IPS DF 19.7 (cell line): ENCODE results near the gene NEIL1.

Experiments used
- DNase-seq: peaks from one replicate; pipeline ENCODE4 v3.0.0-alpha.2; 2013; ENCODE audit warnings: low read depth, low spot score

NEIL1 gene

DNA sequence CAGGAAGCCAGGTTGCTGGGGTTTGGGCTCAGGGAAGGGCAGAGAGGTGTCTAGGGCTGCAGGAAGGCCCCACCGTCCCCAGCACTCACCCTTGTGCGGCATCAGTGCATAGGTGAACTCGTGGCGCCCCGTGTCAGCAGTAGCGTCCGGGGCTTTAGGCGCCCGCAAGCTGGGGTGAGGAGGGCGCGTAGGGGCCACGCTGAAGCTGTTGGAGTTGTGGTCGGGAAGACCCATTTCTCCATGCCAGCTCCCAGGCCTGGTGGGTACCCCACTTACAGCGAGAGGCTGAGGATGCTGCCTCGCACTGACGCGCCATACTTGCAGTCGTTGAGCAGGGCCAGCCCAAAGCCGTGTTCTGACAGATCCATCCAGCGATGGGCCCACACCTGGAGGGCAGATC lies 9.7 kb downstream of the NEIL1 start:
- no peak for DNase-seq

DNA sequence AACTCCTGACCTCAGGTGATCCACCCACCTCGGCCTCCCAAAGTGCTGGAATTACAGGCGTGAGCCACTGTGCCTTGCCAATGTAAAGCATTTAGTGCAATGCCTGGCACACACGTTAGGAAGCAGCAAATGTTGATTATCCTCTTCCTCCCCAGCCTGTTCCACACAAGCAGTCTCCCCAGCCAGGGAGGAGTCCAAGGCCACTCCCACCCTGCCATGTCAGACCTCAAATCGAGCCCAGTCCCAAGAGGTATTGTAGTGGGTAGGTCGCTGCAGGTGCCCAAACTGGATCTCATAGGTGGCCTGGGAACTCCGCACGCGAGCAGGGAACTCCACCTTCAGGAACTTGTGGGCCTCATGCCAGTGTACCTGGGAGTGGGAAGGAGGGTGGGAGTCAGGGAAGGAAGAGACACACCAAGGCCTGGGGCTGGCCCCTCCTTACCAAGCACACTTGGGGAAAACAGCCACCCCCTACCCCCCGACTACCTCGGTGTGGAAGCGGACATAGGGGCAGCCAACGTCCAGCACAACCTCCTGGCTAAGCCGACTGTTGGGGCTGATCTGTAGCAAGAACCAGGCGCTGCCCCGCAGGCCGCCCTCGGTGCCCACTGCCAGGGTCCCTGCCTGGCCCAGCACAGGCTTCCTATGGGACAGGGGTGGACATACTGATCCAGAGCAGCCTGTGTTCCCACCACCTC lies 11.3 kb downstream of the NEIL1 start:
- no peak for DNase-seq

DNA sequence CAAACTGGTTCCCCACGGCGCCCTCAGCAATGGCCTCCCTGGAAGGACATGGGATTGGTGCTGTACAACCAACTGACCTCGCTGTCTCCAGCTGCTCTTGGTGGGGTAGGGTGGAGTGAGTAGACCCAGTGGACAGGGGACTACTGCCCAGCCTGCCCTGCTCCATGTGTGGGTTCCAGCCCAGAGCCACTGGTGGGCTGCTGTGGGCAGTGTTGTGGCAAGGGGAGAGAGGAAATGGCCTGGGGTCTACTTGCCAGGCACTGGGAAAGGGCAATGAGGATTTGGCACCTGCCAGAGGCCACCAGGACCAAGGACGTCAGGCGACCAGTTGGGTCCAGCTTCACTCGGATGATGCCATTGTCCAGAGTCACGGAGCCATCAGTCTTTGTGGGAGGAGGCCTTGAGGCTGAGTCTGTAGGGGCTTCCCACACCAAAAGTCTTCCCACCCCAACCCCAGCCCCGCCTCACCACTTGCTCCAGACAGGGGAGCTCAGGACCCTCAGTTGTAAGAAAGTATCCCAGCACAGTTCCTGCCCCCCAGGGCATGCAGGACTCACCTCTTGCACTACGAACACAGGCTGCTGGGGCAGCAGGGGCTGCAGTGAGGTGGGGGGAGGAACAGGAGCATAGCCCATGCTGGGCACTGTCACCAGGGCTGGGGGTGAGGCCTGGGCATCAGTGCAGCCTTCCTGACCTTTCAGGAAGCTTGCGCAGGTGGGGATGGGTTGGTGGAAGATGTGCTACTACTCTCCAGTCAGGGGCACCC lies 12.1 kb downstream of the NEIL1 start:
- DNase-seq = no peak

DNA sequence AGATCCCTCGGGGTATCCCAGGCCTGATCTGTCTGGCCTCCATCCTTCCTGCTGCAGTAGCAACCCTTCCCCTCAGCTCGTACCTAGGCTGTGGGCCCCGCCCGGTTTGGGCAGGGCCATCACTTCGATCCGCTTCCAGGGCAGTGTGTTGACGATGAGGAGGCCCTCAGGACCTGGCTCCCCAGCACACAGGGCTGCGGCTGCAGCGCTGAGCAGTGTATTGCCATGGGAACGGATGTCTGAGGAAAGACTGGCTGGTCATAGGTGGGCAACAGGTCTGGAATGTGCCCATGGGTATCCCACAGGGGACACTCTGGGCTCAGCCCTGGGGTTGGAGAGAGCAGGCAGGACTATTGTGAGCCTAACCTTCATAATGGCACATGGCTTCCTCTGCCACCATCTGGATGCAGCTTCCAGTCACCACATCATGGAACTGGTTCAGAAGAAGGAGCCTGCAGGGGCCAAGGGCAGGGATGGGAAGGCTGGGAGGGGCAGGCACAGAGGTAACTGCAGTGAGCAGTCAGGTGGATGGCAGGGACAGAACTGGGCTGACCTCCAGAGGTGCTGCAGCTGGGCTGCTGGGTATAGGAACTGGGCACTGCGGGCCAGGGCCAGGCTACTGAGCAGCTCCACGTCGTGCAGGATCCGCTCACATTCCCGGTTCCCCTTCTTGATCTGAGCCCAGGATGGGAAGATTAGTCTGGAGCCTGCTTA lies 12.9 kb downstream of the NEIL1 start:
- no peak for DNase-seq

DNA sequence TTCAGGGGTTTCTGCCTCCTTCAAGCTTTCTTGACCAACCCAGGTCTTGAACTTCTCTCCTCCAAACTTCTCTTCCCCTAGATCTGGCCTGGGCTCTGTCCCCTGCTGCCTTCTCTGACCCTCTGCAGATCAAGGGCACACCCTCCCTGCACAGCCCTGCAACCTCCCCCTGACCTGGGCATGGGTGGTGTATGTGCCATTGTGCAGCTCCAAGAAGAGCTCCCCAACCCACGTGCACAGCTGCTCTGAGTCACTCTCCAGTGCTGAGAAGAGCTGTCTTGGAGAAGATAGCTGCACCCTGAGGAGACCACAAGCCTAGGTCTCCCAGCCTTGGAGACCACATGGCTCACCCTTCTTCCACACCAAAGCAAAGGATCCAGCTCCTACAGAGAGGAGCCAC lies 13.6 kb downstream of the NEIL1 start:
- DNase-seq = no peak

DNA sequence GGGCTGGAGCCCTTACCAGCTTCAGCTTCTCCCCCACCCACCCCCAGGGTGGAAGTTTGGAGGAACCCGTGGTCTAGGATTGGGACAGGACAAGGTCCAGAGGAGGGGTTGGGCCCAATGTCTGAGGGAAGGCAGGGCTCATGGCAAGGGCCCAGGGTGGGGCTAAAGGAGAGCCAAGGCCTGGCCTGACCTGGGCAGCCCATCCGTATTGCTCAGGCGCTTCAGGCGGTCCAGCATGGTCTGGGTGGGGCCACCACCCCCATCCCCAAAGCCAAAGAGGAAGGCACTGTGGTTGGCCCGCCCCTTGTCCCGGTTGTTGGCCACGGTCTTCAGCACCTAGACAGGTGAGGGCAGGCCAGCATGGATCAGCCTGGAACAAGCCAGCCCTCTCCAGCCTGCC lies 14.0 kb downstream of the NEIL1 start:
- no peak for DNase-seq

DNA sequence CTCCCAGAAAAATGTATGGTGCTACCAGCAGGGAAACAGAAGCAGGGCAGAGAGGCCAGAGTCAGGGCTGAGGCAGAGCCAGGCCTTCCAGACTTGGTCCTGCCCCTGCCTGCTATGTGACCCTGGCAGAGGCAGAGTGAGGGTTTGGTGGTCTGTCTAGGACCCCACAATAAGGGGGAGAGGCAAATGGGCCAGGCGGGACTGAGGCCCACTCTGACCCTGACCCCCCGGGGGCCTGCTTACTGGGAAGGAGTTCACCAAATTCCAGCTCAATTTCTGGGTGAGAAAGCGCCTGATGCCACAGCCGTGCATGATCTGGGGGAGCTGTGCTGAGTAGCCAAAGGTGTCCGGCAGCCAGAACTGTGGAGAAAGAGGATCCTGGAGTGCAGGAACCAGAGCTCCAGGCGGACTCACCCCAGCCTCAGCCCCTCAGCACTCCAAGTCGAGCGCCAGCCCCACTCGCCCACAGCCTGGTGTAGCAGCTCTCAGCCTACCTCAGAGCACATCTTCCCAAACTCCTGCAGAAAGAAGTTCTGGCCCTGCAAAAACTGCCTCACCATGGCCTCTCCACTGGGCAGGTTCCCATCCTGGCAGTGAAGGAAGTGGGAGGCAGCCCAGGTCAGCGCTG lies 14.6 kb downstream of the NEIL1 start:
- no peak for DNase-seq

DNA sequence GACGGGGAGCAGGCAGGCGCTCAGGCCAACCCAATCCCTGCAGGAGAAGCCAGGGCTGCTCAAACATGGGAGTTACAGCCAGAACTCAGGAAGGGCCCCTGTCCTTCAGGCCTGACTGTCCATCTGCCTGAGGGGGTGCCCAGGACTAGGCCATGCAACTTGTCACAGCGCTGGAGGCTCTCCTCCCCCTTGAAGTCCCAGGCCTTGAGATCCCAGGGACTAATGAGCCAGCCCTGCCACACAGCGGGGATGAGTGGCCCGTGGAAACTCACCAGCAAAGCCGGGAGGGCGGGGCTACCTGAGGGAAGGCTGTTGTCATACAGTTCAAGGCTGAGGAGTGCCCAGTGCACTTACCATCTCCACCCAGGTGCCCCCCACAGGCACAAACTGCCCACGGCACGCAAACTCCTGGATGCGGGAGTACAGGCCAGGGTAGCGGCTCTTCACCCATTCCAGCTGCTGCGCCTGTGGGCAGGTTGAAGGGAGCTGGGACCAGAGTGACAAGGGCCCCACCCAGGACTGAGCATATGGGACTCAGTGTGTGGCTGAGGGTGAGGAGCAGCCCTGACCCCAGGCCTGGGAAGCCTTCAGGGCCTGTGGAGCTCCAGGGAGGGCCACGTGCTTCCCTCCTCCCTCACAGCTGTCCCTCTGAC lies 15.3 kb downstream of the NEIL1 start:
- DNase-seq = no peak

DNA sequence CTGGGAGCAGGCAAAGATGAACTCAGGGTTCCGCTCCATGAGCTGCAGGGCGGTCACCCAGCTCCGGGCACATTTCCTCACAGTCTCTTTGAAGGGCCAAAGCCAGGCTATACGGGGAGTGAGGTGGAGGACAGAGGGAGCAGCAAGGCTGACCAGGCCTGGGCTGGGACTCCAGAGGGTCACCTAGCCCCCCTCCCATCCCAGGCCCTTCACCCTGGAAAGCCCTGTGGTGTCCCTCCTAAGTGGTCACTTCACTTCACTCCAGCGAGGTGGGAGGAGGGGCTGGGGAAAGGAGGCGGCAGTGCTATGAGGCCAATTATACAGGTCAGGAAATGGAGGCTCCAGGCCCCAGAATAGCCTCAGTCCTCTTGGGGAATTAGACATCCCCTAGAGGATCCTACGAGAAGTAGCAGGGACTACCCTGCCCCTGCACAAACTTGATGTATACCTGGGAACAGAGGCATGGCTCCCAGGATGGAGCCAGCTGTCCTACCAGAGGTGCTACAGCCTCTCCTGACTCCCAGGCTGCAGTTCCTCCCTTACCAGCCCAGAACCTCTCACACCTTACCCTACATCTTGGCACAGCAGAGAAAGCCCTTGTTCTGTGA lies 15.9 kb downstream of the NEIL1 start:
- DNase-seq = no peak

DNA sequence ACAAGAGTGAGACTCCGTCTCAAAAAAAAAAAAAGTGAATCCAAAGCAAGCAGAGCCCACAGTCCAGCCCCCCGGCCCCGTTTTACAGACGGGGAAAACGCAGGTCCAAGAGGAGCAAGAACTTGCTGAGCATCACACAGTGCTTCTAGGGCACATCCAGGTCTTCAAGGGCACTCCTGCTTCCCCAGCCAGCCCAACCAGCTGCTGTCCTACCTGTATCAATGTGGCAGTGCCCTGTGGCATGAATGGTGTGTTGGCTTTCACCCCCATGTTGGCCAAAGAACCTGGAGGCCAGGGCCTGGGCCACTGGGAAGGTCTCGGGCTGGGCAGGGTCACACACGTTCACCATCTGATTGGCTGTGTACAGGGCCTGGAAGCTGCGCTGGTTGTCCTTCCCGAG lies 16.9 kb downstream of the NEIL1 start:
- DNase-seq = no peak

DNA sequence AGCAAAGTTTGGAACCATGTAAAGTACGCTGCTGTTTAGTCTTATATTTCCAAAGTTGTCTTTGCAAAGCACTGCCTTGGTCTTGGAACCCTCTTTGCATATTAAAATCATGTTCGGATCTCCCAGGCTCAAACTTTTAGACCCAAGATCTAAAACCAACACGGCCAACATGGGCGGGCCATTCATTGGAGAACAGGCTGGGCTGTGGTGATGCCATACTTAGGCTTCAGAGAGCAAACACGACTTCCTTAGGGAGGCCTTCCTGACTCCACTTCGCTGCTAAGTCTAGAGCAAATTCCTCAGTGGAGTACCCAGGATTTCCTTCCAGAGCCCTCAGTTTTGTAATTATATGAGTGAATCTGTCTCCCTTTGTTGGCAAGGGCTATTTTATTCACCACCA lies 18.0 kb downstream of the NEIL1 start:
- no peak for DNase-seq

DNA sequence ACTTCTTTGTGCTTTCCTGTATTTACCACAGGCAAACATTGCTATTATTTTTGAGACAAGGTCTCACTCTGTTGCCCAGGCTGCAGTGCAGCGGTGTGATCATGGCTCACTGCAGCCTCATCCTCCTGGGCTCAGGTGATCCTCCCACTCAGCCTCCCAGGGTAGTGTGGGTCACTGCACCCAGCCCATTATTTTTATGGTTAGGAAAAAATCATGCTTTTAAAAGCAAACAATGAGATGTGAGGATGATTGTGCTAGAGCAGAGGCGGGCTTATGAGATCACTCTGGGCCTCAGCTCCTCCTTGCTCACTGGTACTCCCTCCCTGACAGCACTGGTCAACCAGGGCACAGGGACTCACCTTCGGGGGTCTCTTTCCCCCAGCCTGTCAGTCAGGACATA lies 19.3 kb downstream of the NEIL1 start:
- DNase-seq = no peak

DNA sequence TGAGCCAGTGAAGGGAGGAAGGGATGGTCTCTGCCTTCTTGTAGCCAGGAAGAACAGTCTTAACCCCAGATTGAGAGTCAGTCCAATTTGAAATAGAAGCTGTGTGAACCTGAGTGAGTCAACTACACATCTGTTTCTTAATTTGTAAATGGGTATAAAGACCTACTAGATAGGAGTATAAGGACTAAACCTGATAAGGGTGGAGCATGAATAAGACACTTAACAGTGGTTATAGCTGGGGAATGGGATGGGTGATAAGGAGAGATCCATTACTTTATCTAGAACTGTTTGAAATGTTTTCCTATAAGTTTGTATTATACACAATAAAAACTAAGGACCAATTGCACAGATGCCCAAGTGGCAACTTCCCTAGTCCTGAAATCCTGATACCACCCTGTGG lies 20.2 kb downstream of the NEIL1 start:
- DNase-seq = no peak

DNA sequence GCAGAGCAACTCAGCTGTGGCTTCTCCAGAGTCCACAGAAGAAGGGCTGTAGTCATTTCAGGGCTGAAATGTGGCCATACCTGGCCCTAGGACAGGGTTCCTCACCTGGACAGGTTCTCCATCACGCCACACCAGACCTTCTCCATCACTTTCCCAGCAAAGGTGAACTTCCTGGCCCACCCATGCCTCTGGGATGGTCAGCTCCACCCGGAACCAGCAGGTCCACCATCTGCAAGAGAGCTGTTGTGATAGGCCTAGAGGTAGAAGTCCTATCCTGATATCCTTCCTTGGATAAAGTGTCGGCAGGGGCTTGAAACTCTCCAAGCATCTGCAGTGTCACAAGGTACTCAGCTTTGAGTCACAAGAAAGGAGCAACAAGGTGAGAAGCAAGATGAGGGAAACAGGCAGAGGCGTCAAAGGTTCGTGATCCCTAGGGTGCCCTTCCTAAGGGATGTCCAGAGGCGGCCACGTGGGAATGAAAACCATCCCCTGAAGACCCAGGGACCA lies 20.6 kb downstream of the NEIL1 start:
- no peak for DNase-seq

DNA sequence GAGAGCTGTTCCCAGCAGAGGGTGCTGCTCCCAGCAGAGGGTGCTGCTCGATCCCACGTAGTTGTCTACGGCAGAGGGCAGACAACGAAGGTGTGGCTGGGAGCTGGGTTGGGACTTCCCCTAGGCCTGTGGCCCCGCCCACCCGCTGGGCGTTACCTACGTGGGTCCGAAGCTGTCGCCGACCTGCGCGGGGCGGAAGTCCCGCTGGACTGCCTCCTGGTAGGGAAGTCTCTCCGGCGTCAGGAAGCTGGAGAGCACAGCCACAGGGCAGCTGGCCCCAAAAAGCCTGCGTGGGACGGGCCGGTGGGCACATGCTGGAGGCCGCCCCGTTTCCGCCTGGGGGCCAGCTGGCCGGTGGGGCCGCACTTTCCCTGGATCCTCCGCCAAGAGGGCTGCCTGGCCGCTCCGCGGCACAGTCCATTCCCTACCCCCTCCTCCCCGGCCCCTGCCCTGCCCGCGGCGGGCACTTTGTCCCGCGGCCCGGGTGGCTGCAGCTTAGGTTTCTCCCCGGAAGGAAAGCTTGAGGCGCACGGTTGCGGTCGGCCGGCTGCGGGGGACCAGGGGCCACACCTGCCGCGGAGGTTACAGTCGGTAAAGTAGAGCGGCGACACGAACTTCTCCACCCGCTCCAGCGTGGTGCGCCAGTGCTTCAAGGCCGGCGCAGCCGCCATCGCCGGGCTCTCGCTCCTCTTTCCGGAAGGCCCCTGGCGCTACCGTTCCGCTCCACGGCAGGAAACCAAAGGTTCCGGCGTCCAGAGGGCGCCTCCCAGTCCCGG lies 21.3 kb downstream of the NEIL1 start, which contains the start of gene MAN2C1:
MAN2C1 (minus strand) TSS at position 695 of the 776 bp plus-strand sequence; CDS start at position 671, 24 bp downstream.
- peak; percentile 92 for DNase-seq

DNA sequence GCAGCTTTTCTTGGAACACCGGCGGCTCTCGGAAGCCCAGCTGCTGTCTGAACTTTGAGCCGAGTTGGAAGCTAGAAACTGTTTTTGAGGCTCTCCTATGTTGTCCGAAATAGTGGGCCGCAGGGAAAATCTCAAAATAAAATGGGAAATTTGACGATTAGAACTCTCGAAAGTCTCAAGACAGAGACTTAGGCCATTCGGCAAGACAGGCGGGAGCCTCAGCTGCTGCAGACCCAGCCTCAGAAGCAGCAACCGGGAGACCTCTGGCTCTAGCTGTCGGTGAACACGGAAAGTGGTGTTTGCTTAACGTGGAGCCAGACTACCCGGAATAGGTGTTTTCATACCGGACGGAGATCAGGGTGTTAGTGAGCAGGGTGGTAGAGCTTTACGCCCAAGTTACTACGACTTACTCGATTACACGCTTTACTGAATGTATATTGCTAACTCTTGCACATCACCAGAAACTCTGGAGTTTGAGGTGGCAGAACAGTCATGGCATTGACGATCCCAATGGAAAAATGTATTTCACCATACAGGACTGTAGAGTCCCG lies 21.9 kb downstream of the NEIL1 start:
- DNase-seq = no peak

DNA sequence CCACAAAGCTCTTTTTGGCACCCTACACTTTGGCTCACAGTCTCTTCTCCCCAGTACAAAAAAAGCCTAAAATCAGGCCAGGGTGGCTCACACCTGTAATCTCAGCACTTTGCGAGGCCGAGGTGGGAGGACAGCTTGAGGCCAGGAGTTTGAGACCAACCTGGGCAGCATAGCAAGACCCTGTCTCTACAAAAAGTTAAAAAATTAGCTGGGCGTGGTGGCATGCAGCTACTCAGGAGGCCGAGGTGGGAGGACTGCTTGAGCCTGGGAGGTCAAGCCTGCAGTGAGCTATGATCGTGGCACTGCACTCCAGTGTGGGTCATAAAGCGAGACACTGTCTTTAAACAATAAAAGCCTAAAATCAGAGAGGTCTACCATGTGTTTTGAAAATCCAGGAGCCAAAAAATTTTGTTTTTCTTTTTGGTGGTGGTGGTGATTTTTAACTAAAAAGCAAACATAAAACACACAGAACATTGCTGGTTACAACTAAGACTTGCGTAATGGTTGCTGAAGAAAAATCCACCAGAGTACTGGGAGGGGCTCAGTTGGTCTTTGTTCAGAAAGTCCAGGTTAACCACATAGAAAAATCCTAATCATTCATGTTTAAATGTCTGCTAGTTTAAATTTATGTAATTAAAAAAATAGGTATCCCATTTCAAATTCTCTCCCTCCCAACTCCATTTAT lies 23.2 kb downstream of the NEIL1 start:
- DNase-seq = no peak

DNA sequence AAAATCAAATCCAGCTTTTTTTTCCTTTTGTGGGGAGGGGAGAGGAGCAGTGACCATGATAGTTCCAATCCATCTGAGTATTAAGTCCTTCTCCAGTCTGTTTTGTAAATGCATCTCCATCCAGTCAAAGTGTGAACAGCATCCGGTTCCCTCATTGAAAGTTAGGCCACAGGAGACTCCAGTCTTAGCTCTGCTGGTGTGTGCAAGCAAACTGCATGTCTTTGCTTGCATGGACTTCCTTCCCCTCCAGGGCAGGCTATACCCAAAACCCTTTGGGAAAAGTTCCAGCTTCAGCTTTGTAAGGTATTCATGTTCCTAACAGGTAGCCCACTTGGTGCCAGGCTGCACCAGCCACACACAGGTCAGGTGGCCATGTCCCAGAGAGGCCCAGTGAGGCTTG lies 24.6 kb downstream of the NEIL1 start:
- no peak for DNase-seq
